SKM-1 (cell line): ENCODE results near the gene DCLK1.
"Not testable (repeated sequence)": the region's sequence is repeated elsewhere in the genome, so short reads cannot be mapped to it uniquely, and the experiment has no call there.

ENCODE experiments used
- DNase-seq: peaks from one replicate; lab custom pipeline; 2025; ENCODE audit not compliant: unreplicated experiment; lab: John Stamatoyannopoulos, UW

Gene DCLK1

GRCh38 chr13:36088001-36088400, 43.2 kb downstream of the DCLK1 start:
- DNase-seq = no peak

GRCh38 chr13:36086117-36086516, 45.1 kb downstream of the DCLK1 start:
- DNase-seq = no peak

- DNase-seq = no peak
Measured at GRCh38 chr13:36084131-36084530, 47.1 kb downstream of the DCLK1 start.

- no peak for DNase-seq
Measured at GRCh38 chr13:36082806-36083205, 48.4 kb downstream of the DCLK1 start.

- DNase-seq = no peak
Measured at GRCh38 chr13:36082396-36082795, 48.8 kb downstream of the DCLK1 start.

- no peak for DNase-seq
Measured at GRCh38 chr13:36076211-36076610, 55.0 kb downstream of the DCLK1 start.

- no peak for DNase-seq
Measured at GRCh38 chr13:36074659-36075058, 56.5 kb downstream of the DCLK1 start.

- no peak for DNase-seq
Measured at GRCh38 chr13:36072152-36072935, 58.8 kb downstream of the DCLK1 start.

- DNase-seq = not testable (repeated sequence)
Measured at GRCh38 chr13:36070504-36071192, 60.5 kb downstream of the DCLK1 start.

- no peak for DNase-seq
Measured at GRCh38 chr13:36069881-36070366, 61.3 kb downstream of the DCLK1 start.

- no peak for DNase-seq
Measured at GRCh38 chr13:36068991-36069390, 62.2 kb downstream of the DCLK1 start.

GRCh38 chr13:36068566-36068965, 62.6 kb downstream of the DCLK1 start:
- DNase-seq = no peak

GRCh38 chr13:36067746-36068381, 63.3 kb downstream of the DCLK1 start:
- DNase-seq = no peak

- no peak for DNase-seq
Measured at GRCh38 chr13:36062249-36062648, 68.9 kb downstream of the DCLK1 start.

GRCh38 chr13:36061621-36062020, 69.6 kb downstream of the DCLK1 start:
- no peak for DNase-seq

GRCh38 chr13:36061054-36061453, 70.1 kb downstream of the DCLK1 start:
- DNase-seq = no peak

GRCh38 chr13:36059321-36059720, 71.9 kb downstream of the DCLK1 start:
- DNase-seq = no peak

GRCh38 chr13:36058116-36058515, 73.1 kb downstream of the DCLK1 start:
- DNase-seq = no peak

- no peak for DNase-seq
Measured at GRCh38 chr13:36057547-36057946, 73.6 kb downstream of the DCLK1 start.

GRCh38 chr13:36057041-36057440, 74.1 kb downstream of the DCLK1 start:
- DNase-seq = no peak

GRCh38 chr13:36055366-36055765, 75.8 kb downstream of the DCLK1 start:
- DNase-seq = no peak

- no peak for DNase-seq
Measured at GRCh38 chr13:36054041-36054440, 77.1 kb downstream of the DCLK1 start.
